Endodermal cell (in vitro differentiated cells): Measurements from ENCODE around the gene SULT1A2. TPM values are rescaled to one million over a fixed set of nuclear protein-coding genes. Genes with fewer than 3 reads are reported as not detected.

Experiments used
- DNase-seq: peaks from one replicate; pipeline ENCODE4 v3.0.0-alpha.2; 2017
- H3K27ac ChIP-seq: 2 replicates; pipeline ENCODE4 v1.5.1; 2013; ENCODE audit warnings: mild to moderate bottlenecking, low read depth, low read length, moderate library complexity
- H3K27me3 ChIP-seq: 2 replicates; pipeline ENCODE4 v1.6.1; 2013; ENCODE audit warnings: mild to moderate bottlenecking, low read length, moderate library complexity; ENCODE audit not compliant: insufficient read depth, control insufficient read depth, poor library complexity, severe bottlenecking
- H3K36me3 ChIP-seq: 2 replicates; pipeline ENCODE4 v1.7.0; 2013; ENCODE audit warnings: mild to moderate bottlenecking, low read length, moderate library complexity; ENCODE audit not compliant: control insufficient read depth, insufficient read depth
- H3K4me1 ChIP-seq: one replicate; pipeline ENCODE4 v1.7.0; 2013; ENCODE audit warnings: low read length; ENCODE audit not compliant: control insufficient read depth, insufficient read depth
- H3K4me3 ChIP-seq: 2 replicates; pipeline ENCODE4 v1.5.1; 2013; ENCODE audit warnings: mild to moderate bottlenecking, low read length, moderate library complexity
- H3K9ac ChIP-seq: 2 replicates; pipeline ENCODE4 v1.6.1; 2013; ENCODE audit warnings: mild to moderate bottlenecking, low read length, moderate library complexity; ENCODE audit not compliant: poor library complexity, severe bottlenecking; ENCODE audit errors: extremely low read depth
- H3K9me3 ChIP-seq: 2 replicates; pipeline ENCODE4 v1.6.1; 2013; ENCODE audit warnings: mild to moderate bottlenecking, low read length, moderate library complexity; ENCODE audit not compliant: control insufficient read depth
- H3K27ac Mint-ChIP-seq: 2 replicates; pipeline ENCODE4 v1.8.0; 2020; ENCODE audit warnings: mixed read lengths
- H3K27me3 Mint-ChIP-seq: 2 replicates; pipeline ENCODE4 v1.8.0; 2021; ENCODE audit warnings: mild to moderate bottlenecking, mixed read lengths; ENCODE audit not compliant: insufficient read depth
- H3K36me3 Mint-ChIP-seq: 2 replicates; pipeline ENCODE4 v1.8.0; 2020; ENCODE audit warnings: low read depth, mixed read lengths
- H3K4me1 Mint-ChIP-seq: 2 replicates; pipeline ENCODE4 v1.8.0; 2020; ENCODE audit warnings: mixed read lengths
- H3K4me3 Mint-ChIP-seq: 2 replicates; pipeline ENCODE4 v1.8.0; 2020; ENCODE audit warnings: mild to moderate bottlenecking, moderate library complexity, mixed read lengths
- H3K9me3 Mint-ChIP-seq: 2 replicates; pipeline ENCODE4 v1.8.0; 2020; ENCODE audit warnings: mild to moderate bottlenecking, mixed read lengths
- WGBS, 2 experiments: methylation state at CpG; one replicate each; pipeline versions ENCODE4 v1.1.5 to v1.1.7; 2013; ENCODE audit warnings: missing lambda C conversion rate in 2 of 2, mixed read lengths in 1 of 2; ENCODE audit not compliant: insufficient coverage in 1 of 2, insufficient read length in 1 of 2; 5-methylcytosine and 5-hydroxymethylcytosine counted together
- total RNA-seq, 2 donors: library from RNA; stranded (reverse); fragmentation: NEBNext Ultra II Directional in 1 of 2; extraction: Animal tissue kit (Norgen Biotek cat#: 25700) in 1 of 2; gene quantifications; 2 replicates in 1 of 2; 3 replicates in 1 of 2; pipeline ENCODE4 v1.2.1, GENCODE V29; 2021
- TF ChIP-seq, protein P1 (sequence below): fragments of 200-600 bp; sonication (generic); conservative IDR thresholded peaks from 2 replicates; pipeline ENCODE4 v1.5.0; 2021; ENCODE audit warnings: antibody characterized with exemption, mild to moderate bottlenecking

The SULT1A2 gene
- total RNA-seq, 2 donors from 2014 or later: 0.29 to 1.9 TPM

GRCh38 chr16:28587386-28587785 is 9.5 kb downstream of the SULT1A2 start:
- Mint-ChIP-seq H3K9me3 (no peaks in the 10 kb centered on the region), H3K27ac (no peak overlapping the region), H3K4me3 (no peak overlapping the region), H3K27me3 (no peaks in the 10 kb centered on the region), H3K4me1 (no peaks in the 10 kb centered on the region), H3K36me3 (peaks cover 57% of the 10 kb centered on the region)
- no peaks in the 10 kb centered on the region for H3K9me3 ChIP-seq
- no peak overlapping the region for H3K27ac ChIP-seq
- TF ChIP-seq, protein P1, sequence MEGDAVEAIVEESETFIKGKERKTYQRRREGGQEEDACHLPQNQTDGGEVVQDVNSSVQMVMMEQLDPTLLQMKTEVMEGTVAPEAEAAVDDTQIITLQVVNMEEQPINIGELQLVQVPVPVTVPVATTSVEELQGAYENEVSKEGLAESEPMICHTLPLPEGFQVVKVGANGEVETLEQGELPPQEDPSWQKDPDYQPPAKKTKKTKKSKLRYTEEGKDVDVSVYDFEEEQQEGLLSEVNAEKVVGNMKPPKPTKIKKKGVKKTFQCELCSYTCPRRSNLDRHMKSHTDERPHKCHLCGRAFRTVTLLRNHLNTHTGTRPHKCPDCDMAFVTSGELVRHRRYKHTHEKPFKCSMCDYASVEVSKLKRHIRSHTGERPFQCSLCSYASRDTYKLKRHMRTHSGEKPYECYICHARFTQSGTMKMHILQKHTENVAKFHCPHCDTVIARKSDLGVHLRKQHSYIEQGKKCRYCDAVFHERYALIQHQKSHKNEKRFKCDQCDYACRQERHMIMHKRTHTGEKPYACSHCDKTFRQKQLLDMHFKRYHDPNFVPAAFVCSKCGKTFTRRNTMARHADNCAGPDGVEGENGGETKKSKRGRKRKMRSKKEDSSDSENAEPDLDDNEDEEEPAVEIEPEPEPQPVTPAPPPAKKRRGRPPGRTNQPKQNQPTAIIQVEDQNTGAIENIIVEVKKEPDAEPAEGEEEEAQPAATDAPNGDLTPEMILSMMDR: no peak
- DNase-seq: no peak
- 91 to 96% methylated on average over 6 to 8 of the region's 8 CpGs for WGBS, 2 experiments
- peaks cover 20% of the 10 kb centered on the region for H3K36me3 ChIP-seq
- no peak overlapping the region for H3K9ac ChIP-seq
- no peak overlapping the region for H3K4me3 ChIP-seq
- no peaks in the 10 kb centered on the region for H3K4me1 ChIP-seq
- H3K27me3 ChIP-seq: no peaks in the 10 kb centered on the region

GRCh38 chr16:28586466-28586865 is 10.4 kb downstream of the SULT1A2 start:
- Mint-ChIP-seq H3K4me3 (no peak overlapping the region), H3K36me3 (peaks cover 53% of the 10 kb centered on the region), H3K4me1 (no peaks in the 10 kb centered on the region), H3K27ac (no peak overlapping the region), H3K27me3 (no peaks in the 10 kb centered on the region), H3K9me3 (no peaks in the 10 kb centered on the region)
- Histone ChIP-seq H3K4me3 (no peak overlapping the region), H3K27me3 (no peaks in the 10 kb centered on the region), H3K36me3 (peaks cover 20% of the 10 kb centered on the region), H3K27ac (no peak overlapping the region), H3K9ac (no peak overlapping the region), H3K9me3 (no peaks in the 10 kb centered on the region), H3K4me1 (no peaks in the 10 kb centered on the region)
- TF ChIP-seq, protein P1: no peak
- no peak for DNase-seq
- WGBS, 2 experiments: 94 to 100% methylated on average over 3 of the region's 3 CpGs

- H3K36me3 Mint-ChIP-seq: peaks cover 55% of the 10 kb centered on the region
- WGBS, 2 experiments: 96 to 97% methylated on average over 7 to 11 of the region's 11 CpGs
Measured at GRCh38 chr16:28585674-28586073, 11.2 kb downstream of the SULT1A2 start.

More at GRCh38 chr16:28585674-28586073, 11.2 kb downstream of the SULT1A2 start:
- no peaks in the 10 kb centered on the region for H3K9me3 Mint-ChIP-seq
- Histone ChIP-seq H3K4me3 (no peak overlapping the region), H3K4me1 (no peaks in the 10 kb centered on the region), H3K9me3 (no peaks in the 10 kb centered on the region), H3K27me3 (no peaks in the 10 kb centered on the region), H3K9ac (no peak overlapping the region), H3K36me3 (peaks cover 20% of the 10 kb centered on the region), H3K27ac (no peak overlapping the region)
- no peak for DNase-seq
- no peak overlapping the region for H3K4me3 Mint-ChIP-seq
- TF ChIP-seq, protein P1: no peak
- no peak overlapping the region for H3K27ac Mint-ChIP-seq
- H3K27me3 Mint-ChIP-seq: no peaks in the 10 kb centered on the region
- H3K4me1 Mint-ChIP-seq: no peaks in the 10 kb centered on the region
